Fibroblast of the conjunctiva (primary cell): ENCODE measurements around the gene CREBL2.

Experiments used
- DNase-seq: peaks from one replicate; pipeline ENCODE4 v3.0.0-alpha.2; 2010; ENCODE audit warnings: low read depth

Gene CREBL2

DNA sequence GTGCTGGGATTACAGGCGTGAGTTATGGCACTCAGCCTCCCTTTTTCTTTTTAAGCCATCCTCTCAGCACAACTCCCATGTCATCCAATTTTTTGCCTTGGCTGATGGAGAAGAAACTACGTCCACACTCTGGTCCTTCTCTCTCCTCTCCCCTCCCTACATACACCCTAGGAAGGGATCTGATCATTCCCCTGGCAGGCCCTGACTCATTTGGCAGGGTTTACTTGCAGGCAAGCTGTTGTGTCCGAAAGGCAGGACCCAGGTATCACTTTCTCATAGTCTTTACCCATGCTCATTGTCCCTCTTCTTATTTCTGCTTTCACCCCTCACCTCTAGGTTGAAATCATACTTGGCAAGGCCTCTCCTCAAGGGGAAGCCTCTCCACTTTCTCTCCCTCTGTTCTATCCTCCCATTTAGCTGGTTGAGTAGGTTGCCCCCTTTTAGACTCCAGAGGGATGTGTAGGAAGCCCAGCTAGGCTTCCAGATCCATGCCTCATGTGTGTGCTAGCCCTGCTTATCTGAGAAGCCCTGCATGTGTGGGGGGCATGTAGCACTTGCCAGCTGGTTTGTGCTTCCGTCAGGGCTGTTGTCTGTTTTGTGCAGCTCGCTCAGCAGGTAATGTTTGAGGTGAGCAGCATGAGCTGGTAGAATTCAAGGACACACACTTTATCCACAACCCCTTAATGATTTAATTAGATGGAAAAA lies 69.5 kb downstream of the CREBL2 start:
- DNase-seq, result no peak

GRCh38 chr12:12682284-12682683 lies 70.6 kb downstream of the CREBL2 start:
- no peak for DNase-seq

DNA sequence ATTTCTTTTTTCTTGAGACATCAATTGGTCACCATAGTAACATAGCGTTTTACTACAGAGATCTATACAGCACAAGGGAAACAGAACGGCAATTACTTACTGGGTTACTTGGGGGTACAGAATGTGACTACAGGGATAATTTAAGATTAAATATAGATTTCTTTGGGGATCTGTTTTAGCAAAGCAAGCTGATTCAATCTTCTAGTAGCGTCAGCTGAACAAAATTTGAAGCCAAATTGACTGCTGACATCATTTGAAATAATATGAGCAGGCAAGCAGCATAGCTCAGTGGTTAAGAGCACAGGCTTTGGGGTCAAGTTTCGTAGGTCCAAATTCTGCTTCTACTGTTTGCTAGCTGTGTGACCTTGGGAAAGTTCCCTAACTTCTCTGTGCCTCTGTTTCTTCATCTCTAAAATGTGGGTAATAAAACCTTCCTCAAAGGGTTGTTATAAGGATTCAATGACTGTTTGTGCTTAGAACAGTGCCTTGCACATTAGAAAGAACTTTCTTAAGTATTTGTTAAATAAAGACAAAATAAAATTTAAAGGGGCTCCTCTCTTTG lies 71.5 kb downstream of the CREBL2 start:
- no peak for DNase-seq

DNA sequence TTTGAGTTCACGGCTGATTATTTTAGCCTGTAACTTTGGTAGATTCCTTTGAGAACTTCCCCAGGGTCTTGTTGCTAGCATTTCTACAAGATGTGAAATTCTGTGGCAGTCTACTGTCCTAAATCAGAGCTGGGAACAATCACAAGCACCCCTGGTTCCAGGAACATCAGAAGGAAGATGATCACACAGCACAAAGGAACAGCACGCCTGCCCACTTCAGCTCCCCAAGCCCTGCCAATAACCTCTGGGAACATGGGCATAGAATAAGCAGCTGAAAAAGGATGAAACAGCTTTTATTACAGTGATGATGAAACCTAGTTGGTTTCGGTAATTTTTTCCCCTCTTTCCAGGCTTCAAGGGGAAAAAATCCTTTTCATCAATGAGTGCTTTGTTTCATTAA lies 72.0 kb downstream of the CREBL2 start:
- DNase-seq, result no peak

- DNase-seq, result no peak
Observed at GRCh38 chr12:12684375-12685106, 72.9 kb downstream of the CREBL2 start.

DNA sequence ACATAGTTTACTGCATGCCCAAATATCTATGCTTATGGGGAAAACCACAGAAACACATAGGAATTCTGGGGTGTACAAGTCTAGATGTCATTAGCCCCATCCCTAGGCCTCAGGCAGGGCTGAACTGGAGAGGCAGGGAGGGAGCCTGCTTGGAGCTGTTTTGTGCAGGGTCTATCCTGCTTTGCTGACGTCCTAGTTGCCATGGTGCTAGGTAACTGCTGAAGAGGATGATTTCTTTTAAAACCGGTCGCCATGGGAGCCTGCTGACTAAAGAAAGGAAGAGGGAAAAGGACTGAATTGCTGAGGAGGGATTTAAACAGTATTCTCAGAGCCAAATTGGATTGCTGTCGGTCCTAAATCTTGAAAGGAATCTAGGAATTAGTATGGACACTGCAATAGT lies 73.6 kb downstream of the CREBL2 start:
- DNase-seq, result no peak

DNA sequence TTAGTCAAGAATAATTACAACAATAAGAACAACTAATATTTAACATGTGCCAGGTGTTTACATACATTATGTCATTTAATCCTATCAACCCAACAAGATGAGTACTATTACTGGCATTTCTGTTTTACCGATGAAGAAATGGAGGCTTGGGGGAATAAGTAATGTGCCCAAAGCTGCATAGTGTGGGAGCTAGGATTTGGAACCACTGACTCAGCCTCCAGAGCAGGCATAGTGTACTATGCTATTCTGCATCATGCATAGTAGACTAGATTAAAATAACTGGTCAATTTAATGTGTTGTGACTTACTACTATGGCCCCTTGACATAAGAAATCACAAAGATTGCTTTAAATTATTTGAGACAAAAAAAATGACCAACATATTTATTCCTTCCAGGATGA lies 74.8 kb downstream of the CREBL2 start:
- no peak for DNase-seq

DNA sequence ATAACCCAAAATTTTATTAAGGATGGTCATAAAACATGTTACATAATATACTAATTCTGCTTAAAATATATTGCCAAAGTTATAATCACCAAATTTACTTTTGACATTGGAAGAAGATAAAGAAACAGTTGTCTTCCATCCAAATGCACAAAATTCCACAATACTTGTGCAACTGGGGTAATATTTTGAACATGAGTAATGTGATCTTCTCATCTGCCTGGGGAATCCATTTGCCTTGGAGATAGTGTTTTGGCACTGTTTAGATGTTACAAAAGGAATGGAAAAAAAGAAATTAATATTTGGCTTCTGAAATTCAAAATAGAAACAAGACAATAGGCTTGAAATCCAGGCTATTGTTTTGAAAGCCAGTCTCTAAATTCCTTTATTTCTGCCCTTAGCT lies 75.2 kb downstream of the CREBL2 start:
- DNase-seq, result peak; percentile 14

- DNase-seq, result no peak
Observed at GRCh38 chr12:12689647-12690300, 78.1 kb downstream of the CREBL2 start.

GRCh38 chr12:12691549-12691948 lies 79.9 kb downstream of the CREBL2 start:
- no peak for DNase-seq

DNA sequence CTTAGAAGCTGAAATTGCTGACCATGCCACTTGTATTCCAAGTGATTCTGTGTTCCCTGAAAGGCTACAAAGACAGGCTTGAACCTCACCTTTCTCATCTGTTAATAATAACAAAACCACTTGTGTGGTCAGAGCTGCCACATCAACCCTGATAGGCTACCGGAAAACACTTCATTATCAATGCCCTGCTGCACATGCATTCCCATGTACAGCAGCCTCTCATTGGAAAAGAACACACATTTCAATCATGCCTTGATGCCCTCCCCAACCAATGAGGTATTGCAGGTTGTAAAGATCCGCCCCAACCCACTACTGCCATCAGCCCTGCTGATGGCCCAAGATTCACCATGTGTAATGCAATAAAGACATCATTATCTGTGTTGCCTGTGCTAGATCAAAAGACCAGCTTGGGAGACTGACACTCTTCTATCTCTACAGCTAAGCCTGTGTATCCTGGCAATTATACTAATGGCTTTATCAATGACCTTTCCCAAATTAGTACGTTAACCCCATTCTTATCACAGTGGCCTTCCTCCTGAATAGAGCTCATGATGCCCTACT lies 81.5 kb downstream of the CREBL2 start:
- DNase-seq, result no peak
